ENCODE results near the gene NTSR1.

DNA sequence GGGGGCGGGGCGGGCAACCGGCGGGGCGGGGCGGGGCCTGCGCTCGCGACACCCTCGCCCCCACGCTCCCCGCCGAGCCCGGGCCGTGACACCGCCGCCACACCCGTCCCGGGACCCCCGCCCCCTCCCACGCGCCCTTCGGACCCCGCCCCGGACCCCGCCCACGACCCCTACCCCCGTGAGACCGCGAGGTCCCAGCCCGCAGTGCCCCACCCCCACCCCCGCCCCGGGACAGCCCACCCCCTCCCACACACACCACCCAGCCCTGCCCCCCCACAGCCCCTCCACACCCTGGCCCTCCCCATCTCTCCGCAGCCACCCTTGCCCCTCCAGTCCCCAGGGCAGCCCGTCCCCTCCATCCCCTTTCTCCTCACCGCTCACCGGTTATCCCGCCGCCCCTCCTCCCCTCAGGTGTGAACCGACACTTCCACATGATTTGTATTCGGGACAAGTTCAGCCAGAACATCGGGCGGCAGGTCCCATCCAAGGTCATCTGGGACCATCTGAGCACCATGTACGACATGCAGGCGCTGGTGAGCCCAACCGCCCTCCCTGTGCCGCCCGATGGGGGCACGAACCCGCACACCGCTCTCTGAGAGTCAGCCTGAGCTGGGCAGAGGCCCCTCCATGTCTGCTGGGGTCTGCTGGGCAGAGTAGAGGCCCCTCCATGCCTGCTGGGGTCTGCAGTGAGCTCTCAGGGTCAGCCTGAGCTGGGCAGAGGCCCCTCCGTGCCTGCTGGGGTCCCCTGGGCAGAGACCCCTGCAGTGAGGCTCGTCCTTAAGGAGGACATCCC, 88.3 kb downstream of the NTSR1 start:
- no peak for TF ChIP-seq EZH2 (IDR thresholded peaks at IDR 0.05; ENCODE audit: insufficient read depth, poor library complexity, severe bottlenecking)
- no peak for TF ChIP-seq EZH2phosphoT487 (IDR thresholded peaks at IDR 0.05; ENCODE audit: insufficient read depth, low read depth)
